ENCODE results near the gene RASL11A.

GRCh38 chr13:27251166-27252091 is 19.2 kb upstream of the RASL11A start, which contains the start of gene RPL21:
- TF ChIP-seq, protein P1, sequence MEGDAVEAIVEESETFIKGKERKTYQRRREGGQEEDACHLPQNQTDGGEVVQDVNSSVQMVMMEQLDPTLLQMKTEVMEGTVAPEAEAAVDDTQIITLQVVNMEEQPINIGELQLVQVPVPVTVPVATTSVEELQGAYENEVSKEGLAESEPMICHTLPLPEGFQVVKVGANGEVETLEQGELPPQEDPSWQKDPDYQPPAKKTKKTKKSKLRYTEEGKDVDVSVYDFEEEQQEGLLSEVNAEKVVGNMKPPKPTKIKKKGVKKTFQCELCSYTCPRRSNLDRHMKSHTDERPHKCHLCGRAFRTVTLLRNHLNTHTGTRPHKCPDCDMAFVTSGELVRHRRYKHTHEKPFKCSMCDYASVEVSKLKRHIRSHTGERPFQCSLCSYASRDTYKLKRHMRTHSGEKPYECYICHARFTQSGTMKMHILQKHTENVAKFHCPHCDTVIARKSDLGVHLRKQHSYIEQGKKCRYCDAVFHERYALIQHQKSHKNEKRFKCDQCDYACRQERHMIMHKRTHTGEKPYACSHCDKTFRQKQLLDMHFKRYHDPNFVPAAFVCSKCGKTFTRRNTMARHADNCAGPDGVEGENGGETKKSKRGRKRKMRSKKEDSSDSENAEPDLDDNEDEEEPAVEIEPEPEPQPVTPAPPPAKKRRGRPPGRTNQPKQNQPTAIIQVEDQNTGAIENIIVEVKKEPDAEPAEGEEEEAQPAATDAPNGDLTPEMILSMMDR (IDR thresholded peaks at IDR 0.05; ENCODE audit: low read length) = no peak
- TF ChIP-seq EZH2 (optimal IDR thresholded peaks at IDR 0.05; ENCODE audit: low read depth, low read length) = no peak
